Stimulated activated CD8-positive, alpha-beta memory T cell treated with anti-CD3 and anti-CD28 coated beads, Interleukin-2, amount 100 ng/mL, for 48 hours (primary cell): Measurements from ENCODE around the gene SEMA5B.

Experiments
- DNase-seq, 2 donors: peaks; one replicate each; pipeline ENCODE4 v3.0.0-alpha.2; 2020; ENCODE audit warnings: low read depth in 2 of 2

SEMA5B gene, protein sequence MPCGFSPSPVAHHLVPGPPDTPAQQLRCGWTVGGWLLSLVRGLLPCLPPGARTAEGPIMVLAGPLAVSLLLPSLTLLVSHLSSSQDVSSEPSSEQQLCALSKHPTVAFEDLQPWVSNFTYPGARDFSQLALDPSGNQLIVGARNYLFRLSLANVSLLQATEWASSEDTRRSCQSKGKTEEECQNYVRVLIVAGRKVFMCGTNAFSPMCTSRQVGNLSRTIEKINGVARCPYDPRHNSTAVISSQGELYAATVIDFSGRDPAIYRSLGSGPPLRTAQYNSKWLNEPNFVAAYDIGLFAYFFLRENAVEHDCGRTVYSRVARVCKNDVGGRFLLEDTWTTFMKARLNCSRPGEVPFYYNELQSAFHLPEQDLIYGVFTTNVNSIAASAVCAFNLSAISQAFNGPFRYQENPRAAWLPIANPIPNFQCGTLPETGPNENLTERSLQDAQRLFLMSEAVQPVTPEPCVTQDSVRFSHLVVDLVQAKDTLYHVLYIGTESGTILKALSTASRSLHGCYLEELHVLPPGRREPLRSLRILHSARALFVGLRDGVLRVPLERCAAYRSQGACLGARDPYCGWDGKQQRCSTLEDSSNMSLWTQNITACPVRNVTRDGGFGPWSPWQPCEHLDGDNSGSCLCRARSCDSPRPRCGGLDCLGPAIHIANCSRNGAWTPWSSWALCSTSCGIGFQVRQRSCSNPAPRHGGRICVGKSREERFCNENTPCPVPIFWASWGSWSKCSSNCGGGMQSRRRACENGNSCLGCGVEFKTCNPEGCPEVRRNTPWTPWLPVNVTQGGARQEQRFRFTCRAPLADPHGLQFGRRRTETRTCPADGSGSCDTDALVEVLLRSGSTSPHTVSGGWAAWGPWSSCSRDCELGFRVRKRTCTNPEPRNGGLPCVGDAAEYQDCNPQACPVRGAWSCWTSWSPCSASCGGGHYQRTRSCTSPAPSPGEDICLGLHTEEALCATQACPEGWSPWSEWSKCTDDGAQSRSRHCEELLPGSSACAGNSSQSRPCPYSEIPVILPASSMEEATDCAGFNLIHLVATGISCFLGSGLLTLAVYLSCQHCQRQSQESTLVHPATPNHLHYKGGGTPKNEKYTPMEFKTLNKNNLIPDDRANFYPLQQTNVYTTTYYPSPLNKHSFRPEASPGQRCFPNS

DNA sequence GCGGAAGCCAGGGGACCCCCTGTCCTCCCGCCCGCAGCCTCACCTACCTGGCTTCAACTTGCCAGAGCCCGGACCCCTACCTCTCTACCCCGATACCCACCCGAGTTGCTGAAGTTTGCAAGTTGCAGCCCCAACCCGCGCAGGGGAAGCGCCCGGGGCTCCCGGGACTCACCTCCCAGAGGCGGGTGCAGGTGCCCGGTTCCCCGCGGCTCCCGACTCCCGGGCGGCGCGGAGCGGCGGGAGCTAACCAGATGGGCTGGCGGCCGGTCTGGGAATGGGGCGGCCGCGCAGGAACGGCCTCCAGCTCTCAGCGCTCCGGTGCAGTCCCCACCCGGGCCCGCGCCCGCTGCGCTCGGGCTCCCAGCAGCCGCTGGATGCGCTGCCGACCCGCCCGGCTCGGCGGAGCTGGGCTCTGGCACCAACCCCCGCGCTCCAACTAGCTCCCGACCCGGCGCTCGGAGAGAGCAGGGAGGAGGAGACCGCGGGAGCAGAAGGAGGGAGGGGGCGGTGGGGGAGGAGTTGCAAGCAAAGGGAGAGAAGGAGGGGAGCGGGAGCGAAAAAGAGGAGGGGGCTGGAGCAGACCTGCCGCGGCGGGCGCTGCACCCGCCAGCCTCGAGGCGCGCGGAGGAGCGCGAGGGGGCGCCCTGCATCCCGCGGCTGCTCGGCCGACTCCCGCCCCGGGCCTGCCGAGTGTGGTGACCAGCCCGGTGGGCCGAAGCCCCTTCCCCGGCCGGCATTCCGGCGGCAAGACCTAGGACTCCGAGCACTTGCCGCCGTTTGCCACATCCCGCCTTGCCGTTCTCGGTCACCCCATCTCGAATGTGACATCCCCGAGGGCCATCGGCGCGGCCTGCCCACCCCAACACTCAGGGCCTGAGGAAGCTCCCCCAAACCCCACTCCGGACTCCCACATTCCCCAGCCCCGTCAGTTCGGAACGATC lies at the start of gene SEMA5B:
Gene SEMA5B (minus strand): TSS at position 472 of the 941 bp plus-strand sequence. CDS start 66,500 bp downstream, outside the sequence.
- DNase-seq, result peak in 1 of 2 donors; percentile 6

DNA sequence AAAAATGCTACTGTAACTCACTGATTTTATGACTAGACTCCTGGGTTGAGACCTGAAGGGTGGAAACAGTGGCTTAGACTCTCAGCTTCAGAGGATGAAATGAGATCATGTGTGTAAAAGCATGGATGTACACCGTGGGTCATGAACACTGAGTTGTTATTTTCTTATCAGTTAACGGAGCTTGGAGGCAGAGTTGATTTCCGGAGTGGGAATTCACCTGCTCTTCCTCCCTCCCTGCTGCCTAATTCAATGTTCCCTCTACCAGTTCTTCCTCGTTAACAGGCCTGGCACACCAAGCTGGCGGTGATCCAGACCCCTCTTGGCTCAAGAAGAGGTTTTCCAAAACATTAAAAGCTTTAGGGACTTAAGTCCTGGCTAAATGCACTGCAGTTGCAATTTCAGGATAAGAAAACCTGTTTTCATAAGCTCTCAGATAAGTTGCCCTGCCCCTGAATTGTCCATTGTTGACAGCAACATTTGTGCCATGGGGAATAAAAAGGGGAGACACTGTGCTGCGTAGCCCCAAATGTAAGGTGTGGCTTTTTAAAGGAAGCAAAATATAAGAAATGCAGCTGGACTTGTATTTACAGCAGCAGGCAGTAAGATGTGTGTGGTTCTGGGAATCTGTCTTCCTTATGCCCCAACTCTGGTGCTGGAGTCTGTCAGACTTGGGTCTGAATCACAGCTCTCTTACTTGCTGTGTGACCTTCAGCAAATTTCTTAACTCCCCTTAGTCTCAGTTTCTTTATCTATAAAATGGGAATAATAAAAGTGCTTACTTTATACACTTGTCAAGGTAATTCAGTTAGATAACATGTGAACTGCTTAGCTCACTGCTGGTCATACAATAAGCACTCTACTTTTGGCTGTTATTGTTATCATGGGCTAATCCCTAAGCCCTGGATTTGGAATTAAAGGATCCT lies 49.2 kb upstream of the SEMA5B start:
- no peak for DNase-seq

DNA sequence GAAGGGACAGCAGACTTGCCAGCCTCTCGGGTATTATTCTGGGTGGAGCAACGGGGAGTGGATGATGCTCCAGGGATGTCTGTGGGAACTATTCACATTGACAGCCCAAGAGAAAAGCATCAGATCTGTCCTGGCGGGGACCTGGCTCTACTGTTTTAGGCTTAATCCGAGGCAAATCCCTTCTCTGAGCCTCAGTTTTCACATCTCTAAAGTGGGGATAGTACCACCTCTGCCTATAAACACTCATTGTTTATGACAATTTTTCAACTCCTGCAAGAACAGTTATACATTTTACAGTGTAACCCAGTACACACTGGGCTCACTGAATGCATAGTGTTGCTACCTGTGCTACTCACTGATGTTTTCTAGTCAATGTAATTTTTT lies 48.5 kb upstream of the SEMA5B start:
- DNase-seq, result no peak

DNA sequence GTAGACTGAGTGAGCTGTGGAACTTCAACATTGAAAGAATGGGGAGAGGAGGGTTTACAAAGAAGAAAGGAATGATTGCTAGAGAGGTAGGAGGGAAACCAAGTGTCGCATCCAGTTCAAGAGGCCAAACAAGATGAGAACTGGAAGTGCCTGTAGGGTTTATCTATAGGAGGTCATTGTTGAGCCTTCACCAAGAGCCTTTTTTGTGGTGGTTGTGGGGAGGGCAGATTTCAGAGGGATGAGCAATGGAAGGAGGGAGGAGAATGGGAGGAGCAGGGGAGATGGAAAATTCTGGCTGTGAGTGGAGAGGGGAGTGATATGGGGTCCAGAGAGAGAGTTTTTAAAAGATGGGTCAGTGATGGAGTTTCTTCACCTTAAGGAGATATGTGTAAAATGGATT lies 47.8 kb upstream of the SEMA5B start:
- no peak for DNase-seq

DNA sequence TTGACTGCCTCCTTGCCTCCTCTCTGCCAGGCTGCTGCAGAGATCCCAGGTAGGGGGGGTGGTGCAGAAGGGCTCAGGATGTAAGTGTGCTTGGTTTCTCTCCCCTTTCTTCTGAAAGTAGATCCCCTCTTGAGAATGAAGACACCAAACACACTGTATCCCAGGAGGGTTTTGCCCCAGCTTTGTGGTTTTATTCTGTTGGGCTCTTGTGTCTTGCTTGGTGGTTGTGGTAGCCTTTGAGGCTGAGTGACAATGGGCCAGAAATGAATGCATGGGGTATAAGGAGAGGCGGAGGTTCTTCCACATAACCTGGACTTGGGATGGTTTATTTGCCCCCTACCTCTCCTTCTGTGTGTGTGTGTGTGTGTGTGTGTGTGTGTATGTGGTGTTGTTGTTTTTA lies 45.0 kb upstream of the SEMA5B start:
- DNase-seq, result no peak

DNA sequence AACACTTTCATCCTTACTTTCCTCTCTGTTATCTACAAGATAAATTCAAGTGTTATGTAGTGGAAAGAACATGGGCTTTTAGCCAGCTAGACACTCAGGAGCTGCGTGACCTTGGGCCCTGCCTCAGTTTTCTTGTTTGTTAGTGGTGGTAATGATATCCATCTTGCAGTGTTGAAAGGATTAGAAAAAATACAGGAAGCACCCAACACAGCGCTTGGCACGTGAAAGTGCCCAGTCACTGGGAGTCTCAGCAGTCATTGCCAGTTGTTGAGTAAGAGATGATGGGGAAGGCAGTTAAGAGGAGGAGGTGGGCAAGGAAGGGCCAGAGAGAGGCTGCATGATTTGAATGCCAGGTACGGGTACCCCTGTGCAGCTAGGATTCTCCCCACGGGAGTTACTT lies 44.6 kb upstream of the SEMA5B start:
- no peak for DNase-seq

DNA sequence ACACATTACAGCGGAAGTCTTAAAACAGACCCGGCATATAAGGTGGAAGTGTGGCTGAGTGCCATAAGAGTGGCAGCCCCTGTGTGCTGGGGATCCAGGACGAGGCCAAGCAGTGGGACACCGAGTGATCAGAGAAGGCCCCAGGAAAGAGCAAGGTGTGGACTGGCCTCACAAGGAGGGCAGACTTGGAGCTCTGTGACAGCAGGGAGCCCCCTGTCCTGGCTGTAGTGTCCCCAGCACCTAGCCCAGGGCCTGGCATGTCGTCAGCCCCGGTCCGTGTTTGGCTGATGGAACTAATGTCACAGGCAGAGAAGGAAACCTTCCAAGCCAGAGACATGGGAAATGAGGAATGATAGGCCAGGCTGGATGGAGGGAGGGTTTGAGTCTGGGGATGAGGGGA lies 44.0 kb upstream of the SEMA5B start:
- no peak for DNase-seq

DNA sequence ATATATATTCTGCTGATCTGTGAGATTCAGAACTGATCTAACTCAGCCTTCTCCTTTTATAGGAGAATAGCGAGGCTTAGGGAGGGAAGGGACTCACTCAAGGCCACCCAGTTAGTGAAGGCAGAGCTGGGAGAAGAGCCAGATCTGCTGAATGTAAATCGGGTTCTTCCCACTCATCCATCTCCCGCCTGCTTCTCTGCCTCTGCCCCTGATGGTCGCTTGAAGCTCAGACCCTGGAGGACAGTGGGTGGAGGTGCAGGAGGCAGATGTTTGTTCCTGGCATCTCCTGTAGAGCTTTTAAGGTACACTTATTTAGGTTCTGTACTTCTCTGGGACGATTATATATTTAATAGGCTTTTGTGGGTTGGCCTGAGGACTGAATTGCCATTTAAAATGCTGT lies 43.6 kb upstream of the SEMA5B start:
- no peak for DNase-seq

DNA sequence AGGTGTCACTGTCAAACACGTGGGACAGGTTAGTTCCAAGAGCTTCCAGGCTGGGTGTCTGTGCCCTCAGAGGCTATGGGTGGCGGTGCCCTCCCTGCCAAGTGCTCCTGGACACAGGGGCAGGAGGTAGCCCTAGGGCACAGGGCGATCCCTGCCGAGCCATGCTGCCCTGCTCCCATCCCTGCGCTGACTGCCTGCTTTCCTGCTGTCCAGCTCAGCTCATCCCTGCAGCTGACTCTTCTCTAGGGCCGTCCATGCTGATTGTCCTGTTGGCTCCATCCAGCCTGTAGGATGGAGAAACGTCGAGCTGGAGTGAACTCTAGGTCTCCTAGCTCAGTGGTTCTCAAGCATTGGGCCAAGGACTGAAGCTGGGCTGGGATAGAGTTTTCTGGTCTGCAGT lies 42.9 kb upstream of the SEMA5B start:
- DNase-seq, result no peak

DNA sequence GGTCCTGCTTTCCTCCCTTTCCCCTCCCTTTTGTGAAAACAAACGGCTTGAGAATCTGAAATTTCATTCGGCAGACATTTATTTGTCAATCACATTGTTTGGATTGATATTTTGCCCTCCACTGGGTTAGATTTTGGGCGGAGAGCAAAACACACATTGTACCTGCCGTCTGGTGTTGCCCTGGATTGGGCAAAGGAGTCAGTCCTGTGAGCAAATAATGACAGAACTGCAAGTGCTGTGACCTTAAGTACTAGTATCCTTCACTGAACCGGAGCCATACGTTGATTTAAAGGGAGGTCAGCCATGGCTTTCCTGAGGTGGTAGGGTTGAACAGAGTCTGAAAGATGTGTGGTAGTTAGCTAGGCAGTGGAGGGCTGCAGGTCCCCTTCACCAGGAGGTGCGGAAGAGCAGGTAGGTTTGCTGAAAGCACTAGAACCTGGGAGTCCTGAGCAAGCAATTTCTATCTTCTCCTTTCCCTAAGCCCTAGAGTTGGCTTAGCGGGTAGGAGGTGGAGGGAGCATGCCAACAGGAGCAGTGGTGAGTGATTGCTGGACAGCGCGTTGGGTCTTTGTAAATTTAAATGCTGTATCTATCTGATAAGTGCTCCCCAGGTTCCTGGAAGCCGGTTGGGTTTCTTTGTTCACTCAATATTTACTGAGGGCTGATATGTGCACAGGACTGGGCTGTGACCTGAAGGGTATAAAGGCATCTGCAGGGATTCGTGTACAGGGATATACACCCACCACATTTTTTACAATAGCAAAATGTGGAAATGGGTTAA lies 41.2 kb upstream of the SEMA5B start:
- no peak for DNase-seq

DNA sequence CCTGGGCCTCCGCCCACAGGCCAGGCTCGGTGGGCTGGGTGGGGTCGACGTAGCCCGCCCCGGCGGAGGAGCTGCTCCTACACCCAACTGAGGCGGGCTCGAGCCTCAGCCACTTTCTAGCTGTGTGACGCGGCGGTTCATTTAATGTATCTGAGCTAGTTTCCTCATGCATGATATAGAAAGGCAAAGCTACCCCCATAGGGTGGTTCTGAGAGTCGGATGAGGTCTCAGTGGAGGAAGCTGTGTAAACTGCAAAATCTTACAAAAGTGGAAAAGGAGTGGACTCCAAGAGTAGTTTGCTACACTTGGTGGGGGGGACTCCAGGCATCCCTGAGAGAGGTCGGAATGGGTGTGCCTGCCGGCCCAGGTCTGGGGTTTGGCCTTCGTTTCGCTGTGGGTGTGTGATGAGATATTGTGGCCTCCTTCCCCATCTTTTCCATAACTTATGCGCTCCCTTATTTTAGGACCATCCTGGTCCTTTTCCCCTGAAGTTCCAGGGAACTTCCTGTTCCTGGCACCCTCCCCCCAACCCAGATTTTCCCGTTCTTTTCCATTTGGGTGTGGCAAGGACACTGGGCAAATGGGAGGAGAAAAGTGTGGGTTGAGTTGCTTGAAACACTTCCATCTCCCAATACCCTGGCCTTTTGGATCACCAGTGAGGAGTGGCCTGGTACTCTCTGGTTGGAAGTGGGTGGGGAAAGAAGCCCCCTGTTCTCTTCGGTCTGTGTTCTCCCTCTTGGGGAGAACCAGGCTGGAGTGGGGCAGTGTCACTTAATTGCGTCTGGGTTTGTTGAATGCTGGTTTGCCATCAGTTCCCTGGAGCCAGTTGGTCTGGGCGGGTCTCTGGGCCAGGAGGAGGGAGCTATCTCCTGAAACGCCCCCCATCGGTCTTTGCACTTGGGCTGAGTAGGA lies 40.4 kb upstream of the SEMA5B start:
- peak in 1 of 2 donors; percentile 13 for DNase-seq

DNA sequence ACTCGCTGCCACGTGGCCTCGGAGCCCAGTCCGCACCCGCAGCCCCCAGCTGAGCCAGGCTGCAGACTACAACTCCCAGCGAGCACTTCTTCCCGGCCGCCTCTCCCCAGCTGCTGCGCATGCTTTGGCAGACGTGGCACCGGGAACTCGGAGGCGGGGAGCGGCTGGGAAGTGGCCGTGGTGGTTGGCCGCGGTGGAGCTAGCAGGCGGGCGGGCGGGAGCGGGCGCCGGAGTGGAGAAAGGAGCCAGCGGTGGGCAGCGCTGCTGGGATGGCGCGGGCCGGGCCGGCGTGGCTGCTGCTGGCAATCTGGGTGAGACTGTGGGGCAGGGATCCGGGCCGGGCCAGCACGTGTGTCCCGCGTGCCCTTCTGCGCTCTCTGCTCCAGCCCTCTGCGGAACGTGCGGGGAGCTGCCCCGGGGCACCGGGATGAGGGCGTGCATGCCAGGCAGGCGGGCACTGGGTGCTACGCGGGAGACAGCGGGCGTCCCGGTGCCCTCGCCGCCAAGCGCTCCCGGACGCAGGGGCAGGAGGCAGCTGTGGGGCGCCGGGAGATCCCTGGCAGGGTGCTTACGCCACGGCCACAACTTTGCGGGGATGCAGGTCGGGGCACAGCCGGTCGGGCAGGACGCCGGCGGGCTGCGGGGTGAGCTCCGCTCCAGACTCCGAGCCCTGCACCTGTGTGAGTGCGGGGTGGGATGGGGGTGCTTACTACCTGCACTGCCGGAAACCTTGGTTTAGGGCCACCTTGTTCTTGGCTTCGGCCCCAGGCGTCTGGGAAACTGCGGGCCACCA lies 39.5 kb upstream of the SEMA5B start, which contains the start of gene PDIA5:
Gene PDIA5 (plus strand): TSS at position 130 of the 793 bp plus-strand sequence. CDS start 140 bp downstream, at position 270.
- DNase-seq, result peak; percentile 73

DNA sequence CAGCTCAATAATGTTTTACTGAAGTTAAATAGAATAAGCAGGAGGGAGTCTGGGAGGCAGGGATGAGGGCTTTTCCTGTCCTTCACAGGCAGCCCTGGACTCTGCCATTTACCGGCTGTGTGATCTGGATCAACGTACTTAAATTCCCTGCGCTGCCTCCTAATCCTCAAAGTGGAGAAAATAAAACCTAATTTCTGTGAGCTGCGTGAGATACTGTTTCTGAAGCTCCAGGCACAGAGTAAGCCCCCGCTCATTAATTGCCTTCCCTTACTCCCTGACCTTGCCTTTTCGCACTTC lies 39.0 kb upstream of the SEMA5B start:
- no peak for DNase-seq

DNA sequence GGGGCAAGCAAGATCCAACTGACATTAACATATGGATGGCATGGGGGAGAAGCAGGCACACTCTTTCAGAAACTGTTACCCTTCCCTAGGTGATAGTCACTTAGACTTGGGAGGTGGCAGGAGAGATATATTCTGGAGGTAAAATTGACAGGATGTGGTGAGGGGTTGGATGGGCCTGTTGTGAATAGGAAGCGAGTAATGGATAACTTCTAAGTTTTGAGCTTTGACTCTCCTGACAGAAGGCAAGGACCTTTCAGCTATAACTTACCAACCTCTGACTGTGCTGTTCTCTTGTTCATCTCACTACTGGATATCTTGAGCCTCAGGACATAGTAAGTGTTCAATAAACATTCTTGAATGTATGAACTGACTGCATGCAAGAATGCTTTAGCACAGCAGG lies 37.4 kb upstream of the SEMA5B start:
- DNase-seq, result no peak

DNA sequence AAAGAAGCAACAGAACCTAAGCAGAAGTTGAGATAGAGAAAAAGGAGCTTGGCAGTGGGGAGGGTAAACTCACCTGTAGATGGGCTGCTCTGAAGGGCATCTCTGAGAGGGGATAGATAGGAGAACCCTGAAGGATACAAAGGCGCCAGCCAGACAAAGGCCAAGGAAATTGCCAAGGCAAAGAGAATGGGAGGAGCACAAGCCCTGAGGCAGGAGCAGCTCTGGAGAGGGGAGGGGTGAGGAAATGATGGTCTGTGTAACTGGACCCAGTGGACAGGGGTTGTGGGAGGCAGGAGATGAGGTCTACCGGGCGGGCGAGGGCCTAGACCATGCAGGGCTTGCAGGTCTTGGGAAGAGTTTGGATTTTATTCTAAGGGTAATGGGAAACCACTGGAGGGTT lies 36.9 kb upstream of the SEMA5B start:
- DNase-seq, result no peak

DNA sequence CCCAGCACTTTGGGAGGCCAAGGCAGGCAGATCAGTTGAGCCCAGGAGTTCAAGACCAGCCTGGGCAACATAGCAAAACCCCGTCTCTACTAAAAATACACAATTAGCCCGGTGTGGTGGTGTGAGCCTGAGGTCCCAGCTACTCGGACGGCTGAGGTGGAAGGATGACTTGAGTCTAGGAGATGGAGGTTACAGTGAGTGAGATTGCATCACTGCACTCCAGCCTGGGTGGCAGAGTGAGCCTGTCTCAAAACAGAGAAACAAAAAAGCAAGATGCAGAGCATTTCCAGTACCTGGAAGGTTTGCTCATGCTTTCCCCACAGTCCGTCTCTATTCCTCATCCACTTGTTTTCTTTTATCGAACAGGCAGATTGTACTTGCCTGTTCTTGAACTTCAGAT lies 35.5 kb upstream of the SEMA5B start:
- no peak for DNase-seq

DNA sequence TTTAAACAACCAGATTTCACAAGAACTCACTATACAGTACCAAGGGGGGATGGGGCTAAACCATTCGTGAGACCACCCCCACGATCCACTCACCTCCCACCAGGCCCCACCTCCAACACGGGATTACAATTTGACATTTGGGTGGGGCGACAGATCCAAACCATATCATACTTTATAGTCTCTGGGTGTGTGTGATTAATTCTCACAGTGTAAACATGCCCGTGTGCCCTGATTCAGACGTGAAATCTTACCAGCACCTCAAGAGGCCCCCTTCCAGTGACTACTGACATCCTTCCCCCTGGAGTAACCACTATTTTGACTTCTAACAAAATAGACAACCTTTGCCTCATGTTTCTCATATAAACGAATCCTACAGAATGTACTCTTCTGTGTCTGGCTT lies 34.3 kb upstream of the SEMA5B start:
- no peak for DNase-seq

DNA sequence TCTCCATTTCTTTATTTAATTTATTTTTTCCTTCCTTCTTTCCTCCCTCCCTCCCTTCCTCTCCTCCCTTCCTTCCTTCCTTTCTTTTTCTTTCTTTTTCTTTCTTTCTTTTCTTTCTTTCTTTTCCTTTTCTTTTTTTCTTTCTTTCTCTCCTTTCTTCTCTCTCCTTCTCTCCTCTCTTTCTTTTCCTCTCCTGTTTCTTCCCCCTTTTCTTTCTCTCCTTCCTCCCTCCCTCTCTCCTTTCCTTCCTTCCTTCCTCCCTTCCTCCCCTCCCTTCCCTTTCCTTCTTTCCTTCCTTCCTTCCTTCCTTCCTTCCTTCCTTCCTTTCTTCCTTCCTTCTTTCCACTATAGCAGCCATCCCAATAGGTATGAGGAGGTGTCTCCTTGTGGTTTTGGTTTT lies 32.5 kb upstream of the SEMA5B start:
- no peak for DNase-seq
